Testis (tissue), 3 donors: ENCODE results near the gene RNF222. TPM values are rescaled to one million over a fixed set of nuclear protein-coding genes. Genes with fewer than 3 reads are reported as not detected.

ENCODE experiments used
- DNase-seq: peaks from one replicate; pipeline ENCODE4 v3.0.0-alpha.2; 2019
- H3K27ac ChIP-seq, 2 donors: fragments of 200-600 bp; sonication (generic); one replicate each; pipeline ENCODE4 v1.5.1; 2019
- H3K27me3 ChIP-seq: fragments of 200-600 bp; sonication (generic); one replicate; pipeline ENCODE4 v1.5.1; 2019
- H3K36me3 ChIP-seq: fragments of 200-600 bp; sonication (generic); one replicate; pipeline ENCODE4 v1.5.1; 2017; ENCODE audit warnings: low read depth; ENCODE audit errors: missing control alignments
- H3K4me1 ChIP-seq: fragments of 200-600 bp; sonication (generic); one replicate; pipeline ENCODE4 v1.5.1; 2019
- H3K4me3 ChIP-seq, 2 donors: fragments of 200-600 bp; sonication (generic); one replicate each; pipeline ENCODE4 v1.5.1; 2017 to 2019
- H3K9me3 ChIP-seq: fragments of 200-600 bp; sonication (generic); one replicate; pipeline ENCODE4 v1.5.1; 2017
- CTCF ChIP-seq, 3 experiments: fragments of 450-650 bp in 2 of 3; fragments of 200-600 bp in 1 of 3; sonication (generic) in 1 of 3; IDR thresholded peaks; one replicate each; pipeline ENCODE4 v1.5.1; 2016 to 2019; ENCODE audit warnings: antibody characterized with exemption in 3 of 3, mild to moderate bottlenecking in 2 of 3, moderate library complexity in 1 of 3
- POLR2A ChIP-seq: fragments of 450-650 bp; IDR thresholded peaks from one replicate; pipeline ENCODE4 v1.6.1; 2017; ENCODE audit warnings: antibody characterized with exemption, mild to moderate bottlenecking, moderate library complexity
- WGBS, 2 donors: methylation state at CpG; one replicate each; pipeline ENCODE4 v1.1.5; 2018; 5-methylcytosine and 5-hydroxymethylcytosine counted together
- intact Hi-C: fragments of 100-400 bp; cut with DNase I; formaldehyde crosslinking; loops from one replicate; pipeline ENCODE4 v1.15.1; 2023; ENCODE audit warnings: low total_unique reads
- polyA plus RNA-seq: library from polyadenylated mRNA; stranded (reverse); fragments of 350-450 nt; fragmentation: Illumina TruSeq; extraction: RNeasy Lipid Tissue Mini Kit (QIAGEN cat#74804); gene quantifications from one replicate; pipeline ENCODE4 v1.2.3, GENCODE V29; 2014; ENCODE audit warnings: low read depth, low replicate concordance; ENCODE audit not compliant: insufficient read depth
- total RNA-seq, 2 donors: library from RNA; depleted of rRNA; stranded (reverse); fragments of >200 nt; gene quantifications; one replicate each; pipeline ENCODE4 v1.2.3, GENCODE V29; 2016

Gene RNF222
- total and polyA plus RNA-seq, 3 donors from 2014 or later = 0.06 TPM; not detected in 2

DNA sequence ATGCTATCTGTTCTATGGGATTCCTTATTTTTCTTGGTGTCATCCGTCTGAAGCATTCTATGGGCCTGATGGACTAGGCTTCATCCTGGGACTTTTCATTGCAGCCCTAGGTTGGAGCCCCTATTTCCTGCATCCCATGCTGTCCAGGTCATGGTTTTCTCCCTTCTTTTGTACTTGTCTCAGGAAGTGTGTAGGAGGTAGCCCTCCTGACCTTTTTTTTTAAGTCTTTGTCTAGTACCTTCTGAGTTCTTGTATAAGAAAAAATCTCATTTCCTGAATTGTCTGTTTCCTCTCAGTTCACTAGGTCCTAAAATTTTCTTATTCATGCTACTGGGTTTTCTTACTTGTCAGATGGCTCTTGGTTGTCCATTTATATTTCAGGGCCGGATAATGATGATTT lies 44.1 kb upstream of the RNF222 start:
- TF ChIP-seq CTCF (IDR thresholded peaks at IDR 0.05) (no peak), POLR2A (no peak)
- no peaks in the 10 kb centered on the region for H3K9me3 ChIP-seq
- intact Hi-C loops = no loop called here
- no peak overlapping the region for H3K27ac ChIP-seq
- H3K36me3 ChIP-seq = no peaks in the 10 kb centered on the region
- no peaks in the 10 kb centered on the region for H3K4me1 ChIP-seq
- 77 to 84% methylated on average over 2 of the region's 2 CpGs for WGBS, 2 donors
- DNase-seq = no peak
- no peaks in the 10 kb centered on the region for H3K27me3 ChIP-seq
- no peak overlapping the region for H3K4me3 ChIP-seq

DNA sequence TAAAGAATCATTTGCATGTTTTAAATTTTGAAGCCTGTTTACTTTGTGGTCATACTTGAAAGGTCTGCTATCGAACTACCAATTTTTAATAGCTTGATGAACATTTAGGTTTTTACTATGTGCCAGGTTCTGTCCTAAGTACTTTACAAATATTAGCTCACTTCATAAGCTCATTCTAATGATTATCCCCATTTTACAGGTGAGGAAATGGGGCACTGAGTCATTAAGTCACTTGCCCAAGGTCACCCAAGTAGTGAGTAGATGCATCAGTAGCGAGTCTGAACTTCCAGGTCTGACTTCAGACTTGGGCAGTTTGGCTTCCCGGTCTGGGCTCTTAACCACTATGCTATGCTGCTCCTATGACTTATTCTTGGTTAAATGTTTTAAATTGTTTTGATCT lies 42.1 kb upstream of the RNF222 start:
- intact Hi-C loops = no loop called here
- Histone ChIP-seq H3K27me3 (no peaks in the 10 kb centered on the region), H3K4me1 (no peaks in the 10 kb centered on the region), H3K36me3 (no peaks in the 10 kb centered on the region), H3K4me3 (no peak overlapping the region), H3K9me3 (no peaks in the 10 kb centered on the region), H3K27ac (no peak overlapping the region)
- TF ChIP-seq CTCF (IDR thresholded peaks at IDR 0.05) (no peak), POLR2A (no peak)
- 95 to 99% methylated on average over 3 of the region's 3 CpGs for WGBS, 2 donors
- DNase-seq = no peak

DNA sequence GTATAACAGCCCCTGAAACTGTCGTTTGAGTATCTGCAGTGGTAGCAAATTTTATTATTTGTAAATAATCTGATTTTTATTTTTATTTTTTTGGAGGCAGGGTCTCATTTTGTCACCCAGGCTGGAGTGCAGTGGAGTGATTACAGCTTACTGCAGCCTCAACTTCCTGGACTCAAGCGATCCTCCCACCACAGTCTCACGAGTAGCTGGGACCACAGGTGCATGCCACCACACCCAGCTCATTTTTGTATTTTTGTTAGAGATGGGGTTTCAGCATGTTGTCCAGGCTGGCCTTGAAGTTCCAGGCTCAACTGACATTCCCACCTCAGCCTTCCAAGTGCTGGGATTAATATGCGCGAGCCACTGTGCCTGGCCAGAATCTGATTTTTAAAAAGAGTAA lies 40.8 kb upstream of the RNF222 start:
- no peaks in the 10 kb centered on the region for H3K27me3 ChIP-seq
- TF ChIP-seq POLR2A (no peak), CTCF (IDR thresholded peaks at IDR 0.05) (no peak)
- H3K4me1 ChIP-seq = no peaks in the 10 kb centered on the region
- H3K4me3 ChIP-seq = no peak overlapping the region
- intact Hi-C loops = no loop called here
- no peak for DNase-seq
- WGBS, 2 donors = 89 to 90% methylated on average over 5 of the region's 5 CpGs
- H3K9me3 ChIP-seq = no peaks in the 10 kb centered on the region
- H3K27ac ChIP-seq = no peak overlapping the region
- H3K36me3 ChIP-seq = no peaks in the 10 kb centered on the region

DNA sequence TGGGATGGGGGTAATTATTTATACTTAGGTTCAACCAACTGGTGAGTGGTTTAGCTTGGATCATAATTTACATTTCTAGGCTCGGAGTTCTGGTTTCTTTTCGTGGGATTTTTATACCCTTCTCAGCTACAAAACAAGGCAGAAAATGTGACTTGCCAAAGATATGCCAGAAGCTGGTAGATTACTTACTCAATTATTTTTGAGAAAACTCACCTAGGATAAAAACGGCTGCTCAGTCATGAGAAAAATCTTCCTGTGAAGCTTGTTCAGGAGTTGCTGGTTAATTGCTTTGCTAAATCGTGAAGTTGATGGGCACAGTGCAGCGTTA lies 39.2 kb upstream of the RNF222 start:
- H3K9me3 ChIP-seq = no peaks in the 10 kb centered on the region
- H3K27me3 ChIP-seq = no peaks in the 10 kb centered on the region
- WGBS, 2 donors = 11 to 17% methylated on average over 5 of the region's 5 CpGs
- DNase-seq = no peak
- TF ChIP-seq CTCF (IDR thresholded peaks at IDR 0.05) (no peak), POLR2A (no peak)
- no peaks in the 10 kb centered on the region for H3K4me1 ChIP-seq
- intact Hi-C loops = no loop called here
- H3K4me3 ChIP-seq = peak overlapping the region; percentile 97 to 100
- H3K36me3 ChIP-seq = no peaks in the 10 kb centered on the region
- peak overlapping the region; percentile 98 to 99 for H3K27ac ChIP-seq

DNA sequence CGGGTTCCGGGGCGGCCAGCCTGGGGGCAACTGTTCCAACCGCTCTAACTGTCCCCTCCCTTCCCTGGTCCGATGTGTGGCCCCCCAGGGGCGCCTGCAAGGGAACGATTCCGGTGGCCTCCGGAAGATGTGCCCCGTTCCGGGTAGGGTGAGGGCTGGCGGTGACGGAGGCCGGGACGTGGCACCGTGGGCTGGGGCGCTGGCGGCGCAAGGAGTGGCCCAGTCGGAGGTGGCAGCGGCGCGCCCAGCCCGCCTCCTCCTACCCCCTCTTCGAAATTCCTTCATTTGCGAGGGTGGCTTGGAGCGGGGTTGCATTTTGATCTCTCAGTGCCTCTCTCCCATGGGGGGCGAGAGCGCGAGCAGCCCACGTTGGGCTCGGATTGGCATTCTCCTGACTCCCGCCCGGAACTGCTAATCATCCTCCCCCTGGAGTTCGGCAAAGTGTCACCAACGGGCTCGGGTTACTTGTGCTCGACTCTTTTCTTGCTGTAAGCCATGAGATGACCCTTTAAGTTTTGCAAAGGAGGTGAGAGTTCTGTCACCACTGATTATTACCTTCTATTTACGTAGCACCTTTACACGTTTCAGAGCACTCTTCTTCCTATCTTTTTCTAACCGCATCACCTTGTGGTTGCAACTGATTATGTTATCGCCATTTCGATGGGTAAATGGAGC lies 38.7 kb upstream of the RNF222 start:
- Histone ChIP-seq H3K4me3 (peak overlapping the region; percentile 97 to 100), H3K9me3 (no peaks in the 10 kb centered on the region), H3K4me1 (no peaks in the 10 kb centered on the region), H3K27ac (peak overlapping the region; percentile 98 to 99), H3K36me3 (no peaks in the 10 kb centered on the region), H3K27me3 (no peaks in the 10 kb centered on the region)
- 1% methylated on average over 17 to 37 of the region's 43 CpGs for WGBS, 2 donors
- TF ChIP-seq CTCF (IDR thresholded peaks at IDR 0.05) = no peak
- no peak for TF ChIP-seq POLR2A
- peak; percentile 67 for DNase-seq
- intact Hi-C loops = no loop called here
